Left forelimb (tissue), 1 donor: ENCODE data around the gene HSD11B2.

Experiments used
- DNase-seq: peaks from one replicate; pipeline ENCODE4 v3.0.0-alpha.2; 2018; ENCODE audit warnings: low spot score

HSD11B2 gene

DNA sequence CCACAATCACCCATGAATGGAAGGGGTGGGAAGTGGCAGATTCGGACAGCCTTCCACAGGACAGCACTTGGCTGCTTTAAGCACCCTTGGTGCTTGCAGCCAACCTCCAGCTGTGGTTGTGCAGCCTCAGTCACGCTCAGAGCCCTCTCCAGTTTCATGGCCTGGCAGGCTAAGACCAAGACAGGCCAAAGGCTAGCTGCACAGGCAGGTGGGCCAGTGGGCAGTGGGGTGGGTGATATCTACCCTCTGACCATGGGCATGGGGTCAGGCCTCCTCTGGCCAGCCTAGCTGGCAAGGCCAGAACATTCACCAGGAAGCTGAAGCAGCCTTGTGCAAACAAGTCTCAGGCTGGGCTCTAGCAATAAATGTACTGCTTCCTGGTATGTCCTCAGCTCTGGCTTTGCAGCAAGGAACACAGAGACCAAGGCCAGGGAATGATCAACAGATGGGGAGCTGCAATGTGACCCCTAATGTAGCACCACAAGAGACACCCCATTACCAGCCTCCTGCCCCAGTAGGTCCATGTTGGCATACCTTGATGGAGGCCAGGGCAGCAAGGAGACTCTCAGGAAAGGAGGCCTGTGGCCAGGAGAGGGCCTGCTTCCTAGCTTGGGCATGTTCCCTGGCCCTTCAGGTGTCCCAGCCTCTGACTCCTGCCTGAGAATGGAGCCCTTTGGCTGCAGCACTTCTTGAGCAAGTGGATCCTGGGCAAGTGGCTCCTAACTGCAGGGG lies 20.9 kb downstream of the HSD11B2 start:
- no peak for DNase-seq

DNA sequence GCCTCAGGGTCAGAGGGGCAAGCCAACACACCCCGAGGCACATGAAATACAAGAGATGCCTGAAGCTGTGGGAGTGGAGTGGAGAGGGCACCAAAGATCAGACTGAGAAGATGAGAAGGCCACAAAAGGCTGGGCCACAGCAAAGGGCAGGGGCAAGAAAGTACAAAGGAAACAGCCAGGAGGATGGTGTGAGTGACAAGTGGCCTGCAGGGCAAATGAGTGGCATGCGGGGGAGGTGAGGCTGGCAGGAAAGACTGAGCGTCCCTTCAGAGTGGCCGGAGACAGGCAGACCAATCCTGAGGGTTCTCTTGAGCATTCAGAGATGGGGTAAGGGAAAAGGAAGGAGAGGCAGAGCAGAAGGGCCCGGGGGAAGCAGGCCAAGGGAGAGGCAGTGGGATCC lies 23.2 kb downstream of the HSD11B2 start:
- DNase-seq = no peak

DNA sequence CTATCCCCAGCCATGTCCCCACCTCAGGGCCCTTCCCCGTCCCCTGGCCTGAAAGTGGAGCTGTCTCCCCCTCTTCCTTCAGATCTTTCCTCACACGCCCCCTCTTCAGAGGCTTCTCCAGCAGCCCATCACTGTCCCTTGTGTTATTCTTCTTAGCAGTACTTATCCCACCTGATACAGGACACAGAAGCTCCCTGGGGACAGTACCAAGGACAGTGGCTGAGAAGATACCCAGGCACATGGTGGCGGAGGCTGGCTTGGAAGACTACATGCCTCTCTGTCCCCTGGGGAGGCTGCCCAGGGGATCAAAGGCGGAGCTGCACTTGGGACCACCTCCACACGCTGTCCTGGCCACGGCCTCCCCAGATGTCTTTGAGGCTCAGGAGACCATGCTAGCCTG lies 23.9 kb downstream of the HSD11B2 start:
- DNase-seq = no peak

DNA sequence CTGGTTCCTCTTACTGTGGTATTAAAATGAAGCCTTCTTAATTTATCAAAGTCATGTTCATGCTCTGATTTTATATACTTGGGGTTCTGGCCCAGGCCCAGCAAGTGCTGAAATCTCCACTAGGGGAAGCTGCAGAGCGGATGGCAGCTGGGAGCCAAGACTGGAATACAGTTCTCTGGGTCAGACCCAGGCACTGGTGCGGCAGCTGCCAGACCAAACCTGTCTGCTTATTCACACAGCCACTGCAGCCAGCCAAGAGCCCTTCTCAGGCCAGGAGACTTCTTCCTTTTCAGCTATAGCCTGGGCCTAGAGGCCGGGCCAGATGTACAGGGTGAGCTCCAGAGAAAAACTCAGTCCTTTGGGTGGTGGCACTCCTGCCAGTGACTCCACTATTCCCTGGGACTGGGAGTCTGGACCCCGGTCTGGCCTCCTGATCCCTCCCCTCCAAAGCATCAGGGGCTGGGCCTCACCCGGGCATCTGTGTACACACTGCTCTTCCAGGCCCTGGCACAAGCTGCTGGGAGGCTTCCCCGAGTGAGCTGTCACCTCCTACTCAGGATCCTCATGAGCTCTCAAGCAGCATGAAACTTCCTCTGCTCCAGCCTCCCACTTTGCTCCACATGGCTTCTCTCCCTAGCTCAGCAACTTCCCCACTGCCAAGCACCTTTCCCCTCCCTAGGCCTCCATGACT lies 25.6 kb downstream of the HSD11B2 start:
- no peak for DNase-seq

DNA sequence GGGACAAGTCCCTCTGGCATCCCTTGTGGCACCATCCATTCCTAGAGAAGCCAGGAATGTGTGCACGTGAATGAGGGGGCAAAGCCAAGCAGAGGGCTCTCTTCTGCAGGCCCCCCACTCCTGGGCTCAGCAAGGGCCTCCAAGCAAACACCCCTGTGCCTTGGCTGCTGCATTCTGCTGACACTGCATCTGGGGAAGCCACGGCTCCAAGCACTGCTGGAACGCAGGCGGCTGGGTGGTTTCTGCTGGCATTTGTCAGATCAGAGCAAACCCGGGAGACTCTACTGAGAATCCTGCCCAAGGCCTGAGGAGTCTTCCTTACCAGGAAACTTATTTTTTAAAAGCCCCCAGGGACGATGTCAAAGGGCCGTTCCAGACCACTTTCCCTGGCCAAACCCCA lies 26.7 kb downstream of the HSD11B2 start:
- DNase-seq = no peak

DNA sequence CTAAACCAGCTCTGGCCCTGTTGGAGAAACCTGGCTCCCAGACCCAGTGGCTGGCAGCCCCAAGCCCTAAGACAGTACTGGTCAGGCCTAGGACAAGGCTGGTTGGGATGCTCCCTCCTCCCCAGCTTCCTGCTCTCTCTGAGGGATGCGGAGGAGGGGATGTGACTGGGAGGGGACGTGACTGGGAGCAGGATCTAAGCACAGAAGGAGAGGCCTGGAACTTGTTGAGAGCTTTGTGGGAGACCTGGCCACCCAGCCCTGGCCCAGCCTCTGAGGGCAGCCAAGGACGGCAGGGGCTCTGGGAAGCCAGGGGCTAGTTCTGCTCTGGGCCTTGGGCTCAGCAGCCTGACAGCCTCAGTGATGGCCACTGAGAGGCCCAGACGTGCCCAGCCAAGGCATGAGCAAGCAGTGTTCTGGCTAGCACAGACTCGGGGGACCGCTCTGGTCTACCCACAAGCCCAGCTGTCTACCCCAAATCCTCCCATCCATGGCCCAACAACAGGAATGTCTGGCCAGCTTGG lies 27.3 kb downstream of the HSD11B2 start:
- DNase-seq = no peak

DNA sequence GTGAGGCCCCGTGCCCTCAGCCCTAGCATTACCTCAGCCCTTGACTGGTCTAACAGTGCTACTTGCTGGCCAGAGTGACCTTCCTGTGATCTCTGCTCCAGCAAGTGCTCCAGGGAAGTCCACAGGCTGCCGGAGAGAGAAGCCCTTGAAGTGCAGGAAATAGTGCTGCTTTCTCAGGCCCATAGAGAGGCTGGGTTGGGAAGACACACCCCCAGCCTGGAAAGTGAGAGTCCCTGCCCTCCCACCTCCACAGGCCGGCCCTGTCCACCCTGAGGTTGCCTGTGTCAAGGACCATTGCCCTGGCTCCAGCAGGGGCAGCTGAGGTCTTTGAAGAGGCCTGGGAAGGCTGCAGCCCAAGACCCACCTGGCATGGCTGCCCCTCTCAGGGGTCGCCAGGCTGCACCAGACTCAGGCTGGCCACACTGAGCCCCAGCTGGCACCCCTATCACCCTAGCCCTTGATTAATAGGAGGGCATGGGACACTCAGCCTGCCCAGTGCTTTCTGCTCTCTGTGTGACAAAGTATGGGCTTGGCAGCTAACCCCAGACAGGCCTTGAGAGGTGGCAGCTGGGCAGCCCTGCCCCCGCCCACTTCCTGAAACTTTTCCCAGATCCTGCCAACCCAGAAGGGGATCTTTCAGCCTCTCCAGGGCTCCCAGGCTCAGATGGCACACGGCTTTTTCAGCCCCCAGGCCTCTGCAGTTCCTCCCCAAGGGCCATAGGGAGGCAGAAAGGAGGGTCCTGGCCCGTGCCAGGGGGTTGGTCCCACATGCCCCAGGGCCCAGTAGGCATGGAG lies 28.3 kb downstream of the HSD11B2 start:
- DNase-seq = no peak

DNA sequence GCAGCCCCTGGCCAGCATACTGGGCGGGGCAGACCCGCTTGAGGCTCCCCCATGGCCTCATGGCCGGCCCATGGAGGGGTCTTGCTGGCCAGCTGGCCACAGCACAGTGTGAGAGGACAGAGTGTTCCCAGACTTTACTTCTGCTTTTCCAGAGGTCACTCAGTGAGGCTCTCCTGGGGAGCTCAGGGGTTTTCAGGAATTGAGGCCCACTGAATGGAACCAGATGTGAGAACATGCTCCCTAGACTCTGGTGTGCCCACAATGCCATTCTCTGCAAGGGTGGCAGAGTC lies 28.9 kb downstream of the HSD11B2 start:
- DNase-seq = no peak

DNA sequence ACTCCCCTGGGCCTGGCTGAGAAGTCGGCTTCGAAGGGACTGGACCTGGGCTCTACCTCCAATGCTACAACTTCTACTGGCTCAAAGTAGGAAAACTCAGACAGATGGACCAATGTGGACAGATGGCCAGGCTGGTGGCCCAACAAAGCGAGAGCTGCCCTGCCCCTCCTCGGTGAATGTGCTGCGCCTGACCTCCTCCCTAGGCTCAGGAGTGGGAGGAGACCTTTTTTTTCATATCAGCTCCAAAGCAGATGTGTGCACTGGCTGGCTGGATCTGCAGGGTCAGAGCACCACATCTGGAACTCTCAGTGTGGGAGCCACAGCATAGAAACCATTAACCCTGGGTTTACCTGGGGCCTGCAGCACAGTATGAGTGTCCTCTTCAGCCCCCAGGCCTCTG lies 29.2 kb downstream of the HSD11B2 start:
- DNase-seq = no peak

DNA sequence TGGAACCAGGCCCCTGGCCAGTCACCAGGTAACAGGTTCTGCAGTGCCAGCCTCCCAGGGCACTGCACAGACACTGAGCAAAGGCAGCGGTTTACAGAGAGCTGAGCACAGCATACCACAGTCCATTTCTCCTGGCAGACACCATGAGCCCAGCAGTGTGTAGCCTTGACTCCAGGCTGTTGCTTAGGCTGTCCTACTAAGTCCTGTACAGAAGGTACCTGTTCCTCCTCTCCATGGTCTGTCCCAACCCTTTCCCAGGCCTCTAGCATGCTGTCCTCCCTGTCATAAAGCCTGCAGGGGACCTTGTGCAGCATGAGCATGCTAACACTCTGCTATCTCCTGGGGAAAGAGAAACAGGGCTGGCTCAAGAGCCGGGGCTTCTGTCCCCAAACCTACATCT lies 30.0 kb downstream of the HSD11B2 start:
- DNase-seq = no peak

DNA sequence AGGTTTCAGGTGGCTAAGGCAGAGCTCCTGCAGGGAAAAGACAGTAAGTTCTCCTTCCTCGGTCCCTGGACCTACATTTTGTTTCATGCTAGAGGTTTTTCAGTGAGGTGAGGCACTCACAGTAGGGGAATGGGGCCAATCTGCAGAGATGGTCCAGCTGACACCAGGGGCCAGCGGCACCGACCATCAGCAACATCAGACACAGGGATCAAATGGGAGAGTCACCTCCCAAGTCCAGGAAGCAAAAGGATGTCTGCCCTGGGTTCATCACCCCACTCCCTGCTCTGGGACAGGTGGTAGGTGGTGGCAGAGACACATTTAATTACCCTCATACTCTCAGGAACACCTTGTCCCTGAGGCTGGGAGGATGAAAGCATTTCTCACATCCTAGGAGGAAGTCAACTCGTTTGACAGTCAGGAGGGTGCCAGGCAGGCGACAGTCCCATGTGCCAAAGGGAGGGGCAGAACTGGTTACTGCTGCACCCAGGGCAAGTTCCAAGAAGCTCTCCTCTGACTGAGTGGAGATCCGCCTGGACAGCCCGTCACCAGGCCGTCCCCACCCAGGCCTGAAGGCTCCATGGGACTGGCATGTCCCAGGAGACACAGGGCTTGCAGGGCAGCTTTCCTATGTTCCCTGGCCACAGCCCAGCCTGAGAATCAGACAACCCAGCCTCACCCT lies 30.8 kb downstream of the HSD11B2 start:
- no peak for DNase-seq

DNA sequence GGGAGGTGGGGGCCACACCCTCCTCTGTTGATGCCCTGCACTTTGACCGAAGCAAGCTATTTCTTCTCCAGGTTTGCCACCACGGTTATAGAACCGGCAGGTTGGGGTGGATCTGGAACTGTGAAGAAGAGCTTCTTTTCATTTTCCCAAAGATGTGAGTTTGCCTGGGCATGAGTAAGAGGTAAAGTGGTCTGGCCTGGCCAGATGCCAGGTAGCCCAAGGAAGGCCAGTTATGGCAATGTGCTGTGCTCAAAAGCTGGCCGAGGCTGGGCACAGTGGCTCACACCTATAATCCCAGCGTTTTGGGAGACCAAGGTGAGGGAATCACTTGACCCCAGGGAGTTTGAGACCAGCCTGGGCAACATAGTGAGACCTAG lies 31.3 kb downstream of the HSD11B2 start:
- no peak for DNase-seq

DNA sequence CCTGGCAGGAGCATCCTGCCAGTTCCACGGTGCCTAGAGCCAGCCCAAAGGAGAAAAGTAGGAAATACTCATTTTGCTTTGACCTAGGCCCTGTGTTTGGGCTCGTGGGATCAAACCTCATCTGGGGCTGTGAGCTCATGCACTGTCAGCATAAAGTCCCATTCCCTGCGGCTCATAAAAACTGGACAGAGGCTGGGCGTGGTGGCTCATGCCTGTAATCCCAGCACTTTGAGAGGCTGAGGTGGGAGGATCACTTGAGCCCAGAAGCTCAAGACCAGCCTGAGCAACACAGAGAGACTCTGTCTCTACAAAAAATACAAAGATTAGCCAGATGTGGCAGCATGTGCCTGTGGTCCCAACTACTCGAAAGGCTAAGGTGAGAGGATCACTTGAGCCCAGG lies 32.1 kb downstream of the HSD11B2 start:
- no peak for DNase-seq

DNA sequence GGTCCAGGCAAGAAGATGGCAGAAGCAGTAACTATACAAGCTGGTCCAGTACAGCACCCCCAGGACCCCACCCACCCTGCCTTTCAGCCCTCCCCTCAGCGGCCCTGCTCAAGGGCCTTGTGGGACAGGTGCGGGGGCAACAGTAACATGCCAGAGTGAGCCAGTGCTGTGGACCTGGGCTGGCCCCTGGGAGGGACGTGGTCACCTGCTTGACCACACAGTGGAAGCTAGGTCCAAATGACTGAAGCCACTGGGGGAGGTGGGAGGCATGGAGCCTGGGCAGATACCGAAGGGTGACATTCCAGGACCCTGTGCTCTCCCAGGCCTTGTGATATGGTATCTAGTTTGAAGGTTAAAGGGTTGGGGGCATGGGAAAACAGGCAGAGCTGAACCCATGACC lies 32.8 kb downstream of the HSD11B2 start:
- DNase-seq = no peak

DNA sequence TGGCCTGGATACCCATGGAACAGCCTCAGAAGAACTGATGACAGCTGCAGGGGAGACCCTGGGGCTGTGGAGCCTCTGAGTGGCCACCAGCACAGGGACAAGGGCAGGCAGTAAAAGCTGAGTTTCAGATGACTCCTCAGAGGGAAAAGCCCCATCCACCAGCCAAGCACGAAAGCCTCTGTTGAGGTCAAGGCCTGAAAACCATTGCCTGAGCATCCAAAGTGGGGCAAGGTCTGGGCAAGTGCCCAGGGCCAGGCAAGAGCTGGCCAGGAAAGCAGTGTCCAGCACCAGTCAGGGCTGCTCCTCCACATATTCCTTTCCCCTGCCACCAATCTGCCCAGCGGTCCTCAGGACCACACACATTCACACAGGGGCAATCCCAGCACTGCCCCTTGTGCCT lies 33.6 kb downstream of the HSD11B2 start:
- no peak for DNase-seq

DNA sequence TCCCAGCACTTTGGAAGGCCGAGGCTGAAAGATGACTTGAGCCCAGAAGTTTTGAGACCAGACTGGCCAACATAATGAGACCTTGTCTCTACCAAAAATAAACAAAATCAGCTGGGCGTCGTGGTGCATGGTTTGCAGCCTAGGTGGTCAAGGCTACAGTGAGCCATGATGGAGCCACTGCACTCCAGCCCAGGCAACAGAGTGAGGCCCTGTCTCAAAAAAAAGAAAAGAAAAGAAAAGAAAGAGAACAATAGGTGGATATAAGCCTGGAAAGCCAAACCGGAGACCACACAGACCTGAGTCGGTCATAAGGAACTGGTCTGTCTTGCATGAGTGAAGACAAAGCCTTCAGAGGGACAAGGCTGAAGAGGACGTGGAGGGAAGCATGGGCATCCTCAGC lies 35.7 kb downstream of the HSD11B2 start:
- no peak for DNase-seq

DNA sequence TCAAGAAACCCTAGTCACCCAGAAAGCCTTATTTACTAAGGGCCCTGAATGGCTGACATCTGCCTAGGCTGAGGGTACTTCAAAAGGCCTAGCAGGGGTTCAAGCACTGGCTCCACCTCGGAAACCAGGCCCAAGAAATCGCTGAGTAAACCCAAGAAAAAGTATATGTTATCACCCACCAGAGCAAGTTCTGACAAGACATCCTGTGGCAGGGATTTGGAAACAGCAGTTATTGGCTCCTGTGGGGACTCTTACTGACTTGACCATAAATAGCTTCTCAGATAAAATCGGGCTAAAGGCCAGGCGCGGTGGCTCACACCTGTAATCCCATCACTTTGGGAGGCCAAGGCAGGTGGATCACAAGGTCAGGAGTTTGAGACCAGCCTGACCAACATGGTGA lies 37.8 kb downstream of the HSD11B2 start:
- DNase-seq = no peak

DNA sequence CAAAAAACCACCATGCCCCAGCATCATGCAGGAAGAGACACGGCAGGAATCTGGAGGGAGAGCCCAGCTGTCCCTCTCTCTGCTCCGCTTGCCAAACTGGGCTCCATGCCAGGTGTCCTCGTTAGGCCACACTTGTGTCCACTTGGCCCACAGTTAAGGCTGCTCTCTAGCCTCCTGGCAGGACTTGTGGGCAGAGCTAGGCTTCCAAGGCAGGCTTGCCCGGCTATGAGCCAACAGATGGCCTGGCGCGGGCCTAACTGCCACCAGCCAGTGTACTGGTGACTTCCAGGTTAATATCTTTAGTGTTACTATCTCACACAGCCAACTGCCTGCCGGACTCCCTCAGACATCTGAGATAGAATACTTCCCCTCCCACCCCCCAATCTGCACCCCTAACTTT lies 39.4 kb downstream of the HSD11B2 start:
- no peak for DNase-seq

DNA sequence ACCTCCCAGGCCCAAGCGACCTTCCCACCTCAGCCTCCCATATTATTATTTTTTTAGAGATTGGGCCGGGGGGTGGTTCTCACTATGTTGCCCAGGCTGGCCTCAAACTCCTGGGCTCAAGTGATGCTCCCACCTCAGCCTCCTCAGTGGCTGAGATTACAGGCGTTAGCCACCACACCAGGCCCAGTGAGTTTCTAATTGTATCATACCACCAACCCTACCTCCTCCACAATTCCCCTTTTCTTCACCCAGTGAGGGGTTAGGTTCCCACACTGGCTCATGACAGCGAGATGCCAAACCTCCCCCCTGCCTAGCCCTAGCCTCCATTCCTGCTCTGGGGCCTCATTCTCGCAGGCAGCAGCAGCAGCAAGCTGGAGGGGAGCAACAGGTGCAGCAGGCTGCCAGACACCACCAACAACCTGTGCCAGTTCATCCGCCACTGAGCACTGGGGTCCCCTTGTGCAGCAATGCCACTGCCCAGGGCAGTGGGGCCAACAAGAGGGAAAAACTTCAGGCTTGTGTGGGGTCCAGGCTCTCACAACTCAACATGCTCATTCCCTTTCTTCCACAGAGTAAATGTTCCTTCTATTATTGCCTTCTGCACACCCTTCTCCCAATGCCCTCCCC lies 41.0 kb downstream of the HSD11B2 start:
- DNase-seq = no peak

DNA sequence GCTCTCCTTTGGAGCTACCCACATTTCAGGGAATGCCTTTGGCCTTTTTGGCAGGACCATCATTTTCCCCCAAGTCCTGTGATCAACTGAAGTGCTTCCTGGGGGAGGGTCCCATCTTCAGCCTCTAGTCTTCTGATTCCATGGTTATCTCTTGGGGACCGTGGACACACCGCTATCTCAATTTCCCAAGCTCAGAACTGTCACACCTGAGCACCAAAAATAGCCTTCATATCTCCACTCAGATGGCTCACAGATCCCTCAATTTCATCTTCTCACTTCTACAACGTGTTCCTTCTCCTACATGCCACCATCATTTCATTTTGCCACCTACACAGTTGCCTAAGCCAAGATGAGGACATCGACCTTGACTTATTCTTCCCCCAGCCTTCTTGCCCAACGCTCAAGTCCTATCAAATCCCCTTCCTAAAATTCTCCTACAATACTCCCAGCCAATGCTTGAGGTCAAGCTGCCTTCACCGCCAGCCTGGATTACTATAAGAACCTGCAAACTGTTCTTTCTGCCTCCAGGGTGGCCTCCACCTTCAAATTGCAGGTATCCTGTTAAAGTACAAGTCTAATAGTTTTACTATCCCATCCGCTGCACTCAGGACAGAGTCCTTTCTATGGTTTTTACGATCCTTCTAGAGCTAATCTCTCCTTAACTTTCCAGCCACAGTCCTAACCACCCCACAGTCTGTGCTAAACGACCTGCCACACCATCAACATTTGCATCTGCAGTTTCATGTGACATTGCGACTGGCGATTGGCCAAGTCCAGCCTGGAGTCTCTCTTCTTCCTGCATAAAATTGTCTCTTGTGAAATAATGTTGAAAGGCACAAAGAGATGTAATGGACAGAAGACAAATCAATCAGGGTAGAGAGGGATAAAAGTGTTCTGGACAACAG lies 43.9 kb downstream of the HSD11B2 start:
- DNase-seq = no peak

DNA sequence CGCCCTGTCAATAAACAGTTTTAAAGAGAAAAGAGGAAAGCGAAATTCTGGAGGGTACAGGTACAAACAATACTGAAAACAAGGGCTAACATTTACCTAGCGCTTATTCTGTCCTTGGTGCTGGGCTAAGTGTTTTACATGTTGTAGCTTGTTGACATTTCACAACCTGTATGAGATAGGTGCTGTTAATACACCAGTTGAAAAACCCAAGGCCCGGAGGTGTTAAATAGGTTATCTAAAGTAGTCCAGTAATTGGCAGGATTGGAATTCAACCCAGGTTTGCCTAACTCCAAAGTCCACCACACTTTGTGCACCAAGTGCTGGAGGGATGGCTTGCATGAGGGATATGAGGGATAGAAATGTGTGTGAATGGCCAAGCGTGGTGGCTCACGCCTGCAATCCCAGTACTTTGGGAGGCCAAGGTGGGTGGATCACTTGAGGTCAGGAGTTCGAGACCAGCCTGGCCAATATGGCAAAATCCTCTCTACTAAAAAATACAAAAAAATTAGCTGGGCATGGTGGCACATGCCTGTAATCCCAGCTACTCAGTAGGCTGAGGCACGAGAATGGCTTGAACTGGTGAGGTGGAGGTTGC lies 47.1 kb downstream of the HSD11B2 start:
- DNase-seq = no peak
